MCF 10A (cell line): ENCODE data around the gene C16orf78. TPM values are rescaled to one million over a fixed set of nuclear protein-coding genes. Genes with fewer than 3 reads are reported as not detected.

Source experiments
- BruUV-seq: library from RNA; stranded (reverse); fragments of 400-500 nt; replicated peaks from 2 replicates; lab custom pipeline; 2021; lab: Mats Ljungman, UMichigan
- CTCF ChIA-PET: fragments of 300-600 bp; sonication (Branson Sonifier 250); formaldehyde crosslinking; extraction: SDS; loops from one replicate; lab custom pipeline; 2021; ENCODE audit warnings: antibody characterized with exemption, inconsistent platforms; lab: Yijun Ruan, JAX
- POLR2A ChIA-PET: fragments of 300-600, 350-650 bp; sonication (Branson Sonifier 250); formaldehyde crosslinking; extraction: SDS; loops from one replicate; lab custom pipeline; 2020; ENCODE audit warnings: antibody characterized with exemption, inconsistent platforms; lab: Yijun Ruan, JAX
- DNase-seq: peaks from one replicate; pipeline ENCODE4 v3.0.0-alpha.2; 2018; ENCODE audit not compliant: unreplicated experiment
- H3K27ac Mint-ChIP-seq: one replicate; pipeline ENCODE4 v1.8.0; 2022; ENCODE audit warnings: mild to moderate bottlenecking, low read depth, mixed read lengths; ENCODE audit not compliant: unreplicated experiment
- H3K27me3 Mint-ChIP-seq: one replicate; pipeline ENCODE4 v1.8.0; 2022; ENCODE audit warnings: mixed read lengths; ENCODE audit not compliant: insufficient read depth, unreplicated experiment
- H3K36me3 Mint-ChIP-seq: one replicate; pipeline ENCODE4 v1.8.0; 2022; ENCODE audit warnings: mild to moderate bottlenecking, moderate library complexity, mixed read lengths; ENCODE audit not compliant: insufficient read depth, unreplicated experiment
- H3K4me1 Mint-ChIP-seq: one replicate; pipeline ENCODE4 v1.8.0; 2022; ENCODE audit warnings: mixed read lengths; ENCODE audit not compliant: insufficient read depth, unreplicated experiment
- H3K4me3 Mint-ChIP-seq: one replicate; pipeline ENCODE4 v1.8.0; 2022; ENCODE audit warnings: mild to moderate bottlenecking, moderate library complexity, mixed read lengths; ENCODE audit not compliant: unreplicated experiment
- H3K9me3 Mint-ChIP-seq: one replicate; pipeline ENCODE4 v1.8.0; 2022; ENCODE audit warnings: mixed read lengths; ENCODE audit not compliant: unreplicated experiment
- intact Hi-C: fragments of 100-400 bp; cut with micrococcal nuclease; formaldehyde crosslinking; loops from 2 replicates; pipeline ENCODE4 v1.14.1; 2022
- total RNA-seq: library from RNA; stranded (reverse); gene quantifications from 2 replicates; pipeline ENCODE4 v1.2.3, GENCODE V29; 2022
- TF ChIP-seq, protein P1 (sequence below): fragments of 200-600 bp; IDR thresholded peaks from one replicate; pipeline ENCODE4 v1.8.0; 2022; ENCODE audit warnings: antibody characterized with exemption, mild to moderate bottlenecking; ENCODE audit not compliant: unreplicated experiment

The C16orf78 gene
- total RNA-seq, 1 experiment from 2014 or later = not detected

DNA sequence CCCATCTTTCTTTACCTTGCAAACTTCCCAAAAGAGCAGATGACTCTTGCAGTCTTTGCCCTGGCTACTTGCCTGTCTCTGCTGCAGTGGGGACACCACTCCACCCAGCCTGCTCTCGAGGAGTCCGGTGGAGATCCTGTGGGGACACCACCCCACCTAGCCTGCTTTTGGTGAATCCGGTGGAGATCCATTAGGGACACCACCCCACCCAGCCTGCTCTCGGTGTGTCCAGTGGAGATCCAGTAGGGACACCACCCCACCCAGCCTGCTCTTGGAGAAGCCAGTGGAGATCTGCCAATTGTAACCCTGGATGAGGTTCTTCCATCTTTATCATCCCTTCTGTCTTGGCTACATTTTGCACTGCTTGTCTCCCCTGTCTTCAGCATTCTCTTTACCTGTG lies 54.2 kb downstream of the C16orf78 start:
- no TSS peak for BruUV-seq
- POLR2A ChIA-PET = no interaction called here
- no peak for DNase-seq
- CTCF ChIA-PET = no interaction called here
- intact Hi-C loops = no loop called here
- Mint-ChIP-seq H3K4me3 (no peak overlapping the region), H3K9me3 (peaks cover 14% of the 10 kb centered on the region), H3K36me3 (no peaks in the 10 kb centered on the region), H3K27me3 (peaks cover 35% of the 10 kb centered on the region), H3K4me1 (no peaks in the 10 kb centered on the region), H3K27ac (no peak overlapping the region)
- TF ChIP-seq, protein P1, sequence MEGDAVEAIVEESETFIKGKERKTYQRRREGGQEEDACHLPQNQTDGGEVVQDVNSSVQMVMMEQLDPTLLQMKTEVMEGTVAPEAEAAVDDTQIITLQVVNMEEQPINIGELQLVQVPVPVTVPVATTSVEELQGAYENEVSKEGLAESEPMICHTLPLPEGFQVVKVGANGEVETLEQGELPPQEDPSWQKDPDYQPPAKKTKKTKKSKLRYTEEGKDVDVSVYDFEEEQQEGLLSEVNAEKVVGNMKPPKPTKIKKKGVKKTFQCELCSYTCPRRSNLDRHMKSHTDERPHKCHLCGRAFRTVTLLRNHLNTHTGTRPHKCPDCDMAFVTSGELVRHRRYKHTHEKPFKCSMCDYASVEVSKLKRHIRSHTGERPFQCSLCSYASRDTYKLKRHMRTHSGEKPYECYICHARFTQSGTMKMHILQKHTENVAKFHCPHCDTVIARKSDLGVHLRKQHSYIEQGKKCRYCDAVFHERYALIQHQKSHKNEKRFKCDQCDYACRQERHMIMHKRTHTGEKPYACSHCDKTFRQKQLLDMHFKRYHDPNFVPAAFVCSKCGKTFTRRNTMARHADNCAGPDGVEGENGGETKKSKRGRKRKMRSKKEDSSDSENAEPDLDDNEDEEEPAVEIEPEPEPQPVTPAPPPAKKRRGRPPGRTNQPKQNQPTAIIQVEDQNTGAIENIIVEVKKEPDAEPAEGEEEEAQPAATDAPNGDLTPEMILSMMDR = no peak

DNA sequence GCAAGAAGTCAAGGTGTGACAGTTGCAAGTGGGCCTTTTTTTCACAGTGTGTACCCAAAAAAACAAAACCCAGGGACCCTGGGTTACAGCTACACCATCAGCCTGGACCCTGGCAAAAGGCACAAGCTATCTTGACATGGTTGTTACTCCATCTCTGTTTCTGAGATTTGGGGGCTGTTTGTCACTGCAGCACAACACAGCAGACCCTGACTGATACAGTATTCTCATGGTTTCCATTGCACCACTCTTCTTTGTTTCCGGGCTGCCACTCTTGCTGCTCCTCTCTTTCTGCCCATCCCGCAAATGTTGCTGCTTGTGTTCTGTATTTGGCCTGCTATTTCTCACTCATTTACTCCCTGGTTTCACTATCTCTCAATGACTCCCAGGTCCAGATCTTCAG lies 55.2 kb downstream of the C16orf78 start:
- ChIA-PET CTCF (interaction anchor here (0.6 kb wide), 1 partner anchor 429 kb away, joined by 3 read pairs; no protein-coding TSS in a partner anchor), POLR2A (no interaction called here)
- Mint-ChIP-seq H3K9me3 (peaks cover 14% of the 10 kb centered on the region), H3K27me3 (peaks cover 39% of the 10 kb centered on the region), H3K4me3 (no peak overlapping the region), H3K27ac (no peak overlapping the region), H3K4me1 (no peaks in the 10 kb centered on the region), H3K36me3 (no peaks in the 10 kb centered on the region)
- DNase-seq = no peak
- intact Hi-C loops = no loop called here
- TF ChIP-seq, protein P1 = no peak
- no TSS peak for BruUV-seq

DNA sequence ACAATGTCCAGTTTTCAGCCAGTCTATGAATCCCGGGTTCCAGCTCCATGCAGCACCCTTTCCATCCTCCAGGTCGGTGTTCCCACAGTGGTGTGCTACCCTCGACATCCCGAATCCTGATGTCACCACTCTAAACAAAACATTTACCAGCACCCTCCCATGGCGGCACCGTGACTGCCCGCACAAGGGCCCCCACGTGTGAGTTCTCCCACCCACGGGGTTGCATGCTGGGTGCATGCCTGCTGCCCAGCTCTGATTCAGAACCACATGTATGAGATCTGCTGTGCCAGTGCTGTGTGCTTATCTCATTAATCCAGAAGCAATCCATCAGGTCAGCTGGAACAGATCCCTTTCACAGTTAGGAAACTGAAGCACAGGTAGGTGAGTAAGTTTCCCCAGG lies 57.4 kb downstream of the C16orf78 start:
- Mint-ChIP-seq H3K27me3 (peaks cover 34% of the 10 kb centered on the region), H3K27ac (no peak overlapping the region), H3K4me1 (no peaks in the 10 kb centered on the region), H3K4me3 (no peak overlapping the region), H3K36me3 (no peaks in the 10 kb centered on the region), H3K9me3 (peaks cover 14% of the 10 kb centered on the region)
- no peak for DNase-seq
- TF ChIP-seq, protein P1 = no peak
- POLR2A ChIA-PET = no interaction called here
- BruUV-seq = no TSS peak
- intact Hi-C loops = no loop called here
- CTCF ChIA-PET = no interaction called here

DNA sequence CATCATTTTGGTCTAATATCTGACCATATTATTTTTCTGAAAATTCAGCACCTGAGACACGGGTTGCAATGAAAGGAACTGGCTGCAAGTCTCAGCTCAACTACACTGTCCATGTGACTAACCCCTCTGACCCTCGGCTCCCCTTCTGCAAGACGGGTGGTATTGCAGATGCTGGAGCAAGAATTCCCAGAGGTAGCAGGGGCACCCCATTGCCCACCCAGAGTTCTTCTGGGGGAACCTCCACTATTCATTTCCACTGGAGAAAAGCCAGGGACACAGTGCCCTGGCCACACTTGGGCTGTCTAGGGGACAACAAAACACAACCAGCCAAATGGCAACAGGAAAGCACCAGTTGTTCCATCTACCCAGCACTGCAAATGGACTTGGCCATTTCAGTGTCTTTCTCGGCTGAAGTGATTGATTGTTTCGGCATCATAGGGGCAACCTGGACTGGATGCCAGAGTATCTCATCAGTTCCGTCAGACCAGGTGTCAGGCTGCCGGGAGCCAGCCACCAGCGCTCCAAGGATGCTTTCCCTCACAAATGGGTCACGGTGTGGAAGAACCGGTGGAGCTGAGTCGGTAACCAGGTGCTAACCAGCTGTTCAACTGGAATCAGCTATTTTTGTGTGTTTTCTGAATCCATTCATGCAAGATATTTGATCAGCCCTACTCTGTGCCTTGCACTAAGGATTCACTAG lies 58.1 kb downstream of the C16orf78 start:
- intact Hi-C loops = no loop called here
- Mint-ChIP-seq H3K9me3 (peaks cover 14% of the 10 kb centered on the region), H3K36me3 (no peaks in the 10 kb centered on the region), H3K4me1 (no peaks in the 10 kb centered on the region), H3K4me3 (no peak overlapping the region), H3K27me3 (peaks cover 41% of the 10 kb centered on the region), H3K27ac (no peak overlapping the region)
- ChIA-PET POLR2A (no interaction called here), CTCF (interaction anchor here (0.9 kb wide), 1 partner anchor 23 kb away, joined by 4 read pairs; no protein-coding TSS in a partner anchor)
- TF ChIP-seq, protein P1 = no peak
- DNase-seq = no peak
- no TSS peak for BruUV-seq
